ENCODE results near the gene TMEM106C.
A peak's percentile ranks its signal among the peaks of the same experiment; 100 is the strongest.

TMEM106C gene

DNA sequence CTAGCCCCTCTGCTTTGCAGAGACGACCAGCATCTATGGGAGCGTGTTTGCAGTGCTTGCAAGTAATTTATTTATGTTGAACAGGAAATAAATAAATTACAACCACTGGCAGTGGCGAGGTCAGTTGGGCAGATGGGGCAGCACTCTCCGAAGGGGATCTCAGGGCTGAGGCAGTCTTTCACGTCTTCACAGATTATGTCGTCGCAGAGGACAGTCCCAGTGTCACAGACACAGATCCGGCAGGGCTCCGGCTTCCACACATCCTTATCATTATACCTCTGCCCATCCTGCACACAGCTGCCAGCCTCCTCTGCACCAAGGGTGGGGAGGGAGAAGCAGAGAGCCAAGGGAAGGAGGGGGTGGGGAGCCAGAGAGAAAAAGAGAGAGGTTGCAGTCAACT, 36.4 kb downstream of the TMEM106C start:
- DNase-seq: no peak

DNA sequence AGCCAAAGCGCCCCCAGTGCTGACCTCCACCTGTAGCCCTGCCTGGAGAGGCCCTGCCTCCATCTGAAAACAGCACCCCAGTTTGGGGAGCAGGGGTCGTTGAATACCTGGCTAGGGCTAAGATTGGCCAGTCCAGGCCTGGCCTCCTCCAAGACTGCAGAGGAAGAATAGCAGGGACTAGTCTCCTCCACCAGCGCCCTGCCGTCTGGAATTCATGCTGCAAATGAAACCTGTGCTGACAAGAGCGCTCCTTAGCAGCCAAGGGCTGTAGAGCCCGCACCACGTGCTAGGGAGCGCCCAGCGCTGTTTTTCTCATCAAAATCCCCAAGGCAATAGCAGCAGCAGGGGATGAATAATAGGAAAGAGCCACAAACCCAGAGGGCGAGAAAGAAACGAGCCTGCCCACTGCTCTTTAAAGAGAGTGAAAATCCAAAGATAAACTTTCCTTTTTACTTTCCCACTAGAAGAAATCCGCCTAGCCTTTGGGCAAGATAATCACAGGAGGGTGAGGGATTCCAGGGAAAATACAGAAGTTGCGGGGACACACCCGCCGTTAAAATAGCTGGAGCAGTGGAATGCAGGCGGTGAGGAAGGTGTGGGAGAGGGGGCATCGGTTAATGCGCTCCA, 37.6 kb downstream of the TMEM106C start:
- DNase-seq: no peak

DNA sequence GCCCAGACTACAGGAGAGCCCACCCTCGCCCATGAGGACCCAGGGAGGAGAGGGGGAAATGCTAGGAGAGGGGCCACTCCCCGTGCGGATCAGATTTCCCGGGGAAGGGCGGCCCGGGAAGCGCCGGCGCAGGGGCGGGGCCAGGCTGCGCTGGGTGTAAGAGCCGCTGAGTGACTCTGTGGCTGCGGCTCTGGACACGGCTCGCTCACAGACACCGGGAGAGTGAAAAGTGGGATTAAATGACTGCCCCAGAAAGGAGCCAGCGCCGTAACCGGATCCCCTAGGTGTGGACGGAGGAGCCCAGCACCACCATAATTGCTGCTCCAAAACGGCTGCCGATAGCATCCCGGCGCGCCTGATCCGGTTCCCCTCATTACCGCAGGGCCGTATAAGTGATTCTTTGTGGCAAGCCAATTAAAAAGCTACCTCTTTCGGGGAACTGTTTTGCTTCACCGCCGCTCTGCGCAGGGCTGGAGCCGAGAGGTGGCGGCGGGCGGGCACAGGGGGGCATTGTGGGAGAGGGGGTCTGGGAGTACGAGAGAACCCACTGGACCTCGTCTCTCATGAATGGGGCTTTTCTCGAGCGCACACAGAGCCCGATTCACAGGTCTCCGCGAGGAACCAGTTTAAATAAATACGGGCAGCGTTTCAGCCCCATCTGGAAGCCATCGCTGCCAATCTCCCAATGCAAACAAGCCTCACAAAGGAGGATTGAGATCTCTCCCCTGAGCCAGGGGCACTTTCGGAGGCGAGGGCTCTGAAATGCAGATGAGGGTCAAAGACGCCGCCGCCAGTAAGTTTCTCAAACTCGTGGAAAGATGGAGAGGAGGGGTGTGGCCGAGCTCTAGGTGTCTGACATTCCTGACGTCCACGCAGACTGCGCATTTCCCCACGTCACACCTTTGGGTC, 38.4 kb downstream of the TMEM106C start:
- DNase-seq: no peak

- DNase-seq: no peak
These were observed 39.0 kb downstream of the TMEM106C start for GRCh38 chr12:48002414-48002730.

GRCh38 chr12:48002773-48003218, 39.4 kb downstream of the TMEM106C start:
- no peak for DNase-seq

DNA sequence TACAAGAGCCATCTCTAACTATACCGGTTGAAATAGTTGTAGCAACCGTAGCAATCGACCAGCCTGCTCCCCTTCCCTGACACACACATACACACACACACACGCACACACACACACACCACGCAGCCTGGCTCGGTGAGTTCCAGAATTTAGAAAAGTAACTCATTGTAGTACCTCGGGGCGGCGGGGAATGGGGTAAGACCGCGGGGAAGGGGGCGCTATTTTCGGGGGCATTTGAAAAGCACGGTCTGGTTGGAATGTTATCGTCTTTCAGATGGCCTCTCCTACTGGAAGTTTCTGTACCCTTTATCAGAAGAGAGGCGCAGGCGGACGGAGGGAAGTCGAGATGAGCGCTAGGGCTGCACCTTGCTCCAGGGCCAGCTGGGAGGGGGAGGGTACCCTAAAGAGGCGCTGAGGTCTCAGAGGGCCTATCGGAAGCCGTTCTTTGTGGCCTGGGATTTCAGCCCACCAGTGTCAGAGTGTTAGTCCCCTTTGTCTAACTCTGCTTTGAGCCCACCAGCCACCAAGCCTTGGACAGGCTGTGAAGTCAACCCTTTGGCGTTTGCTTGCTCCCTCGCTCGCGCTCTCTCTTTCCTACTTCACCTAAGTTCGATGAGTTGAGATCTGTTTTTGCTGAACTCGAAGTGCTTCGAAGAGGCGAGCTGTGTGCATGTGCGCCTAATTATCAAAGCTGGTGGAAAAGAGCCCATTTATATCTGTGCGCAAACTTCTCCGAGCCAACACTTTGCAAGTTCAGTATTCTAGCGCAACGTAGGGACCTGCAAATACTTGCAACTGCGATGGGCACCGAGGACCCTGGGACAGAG, 40.0 kb downstream of the TMEM106C start:
- DNase-seq: no peak

DNA sequence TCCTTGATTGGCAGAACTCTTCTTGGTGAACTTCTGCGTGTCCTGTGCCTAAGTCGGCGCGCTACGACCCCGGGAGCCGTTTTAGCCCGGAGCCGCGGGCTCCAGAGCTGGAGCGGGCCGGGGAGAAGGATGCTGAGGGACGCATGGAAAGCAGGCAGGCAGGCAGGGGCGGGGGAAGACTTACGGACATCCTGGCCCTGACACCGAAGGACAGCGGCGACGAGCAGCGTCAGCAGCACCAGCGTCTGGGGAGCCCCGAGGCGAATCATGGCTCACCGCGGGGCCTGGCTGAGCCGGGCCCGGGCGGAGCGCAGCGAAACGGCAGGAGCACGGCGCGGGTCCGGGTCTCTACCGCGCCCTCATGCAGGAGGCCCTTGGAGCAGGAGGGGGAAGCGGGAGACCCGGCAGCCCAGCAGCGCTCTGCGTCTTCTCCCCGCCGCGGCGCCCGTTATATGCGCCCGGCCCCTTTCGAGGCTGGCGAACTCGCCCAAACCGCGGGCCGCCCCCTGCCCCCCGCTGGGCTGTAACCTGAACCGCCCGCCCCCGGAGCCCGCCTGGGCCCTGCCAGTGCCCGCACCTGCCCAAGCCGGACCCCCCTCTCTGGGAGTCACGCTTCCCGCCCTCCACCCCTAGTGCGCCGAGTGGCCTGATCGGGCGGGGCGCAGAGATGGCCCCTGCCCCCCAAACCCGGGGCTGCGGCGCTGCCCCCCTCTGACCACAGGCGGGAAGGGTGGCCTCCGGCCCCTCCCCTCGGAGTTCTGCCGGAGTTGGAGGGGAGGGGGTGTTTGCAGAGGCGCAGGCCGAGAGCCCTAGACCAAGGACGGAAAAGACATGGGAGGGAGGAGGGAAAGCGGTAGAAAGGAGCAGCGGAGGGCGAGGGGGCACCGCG, 40.9 kb downstream of the TMEM106C start, which contains the start of gene COL2A1:
COL2A1 (minus strand) TSS at position 424 of the 889 bp plus-strand sequence; CDS start at position 269, 155 bp downstream.
- peak in 1 of 2 donors; percentile 5 for DNase-seq

DNA sequence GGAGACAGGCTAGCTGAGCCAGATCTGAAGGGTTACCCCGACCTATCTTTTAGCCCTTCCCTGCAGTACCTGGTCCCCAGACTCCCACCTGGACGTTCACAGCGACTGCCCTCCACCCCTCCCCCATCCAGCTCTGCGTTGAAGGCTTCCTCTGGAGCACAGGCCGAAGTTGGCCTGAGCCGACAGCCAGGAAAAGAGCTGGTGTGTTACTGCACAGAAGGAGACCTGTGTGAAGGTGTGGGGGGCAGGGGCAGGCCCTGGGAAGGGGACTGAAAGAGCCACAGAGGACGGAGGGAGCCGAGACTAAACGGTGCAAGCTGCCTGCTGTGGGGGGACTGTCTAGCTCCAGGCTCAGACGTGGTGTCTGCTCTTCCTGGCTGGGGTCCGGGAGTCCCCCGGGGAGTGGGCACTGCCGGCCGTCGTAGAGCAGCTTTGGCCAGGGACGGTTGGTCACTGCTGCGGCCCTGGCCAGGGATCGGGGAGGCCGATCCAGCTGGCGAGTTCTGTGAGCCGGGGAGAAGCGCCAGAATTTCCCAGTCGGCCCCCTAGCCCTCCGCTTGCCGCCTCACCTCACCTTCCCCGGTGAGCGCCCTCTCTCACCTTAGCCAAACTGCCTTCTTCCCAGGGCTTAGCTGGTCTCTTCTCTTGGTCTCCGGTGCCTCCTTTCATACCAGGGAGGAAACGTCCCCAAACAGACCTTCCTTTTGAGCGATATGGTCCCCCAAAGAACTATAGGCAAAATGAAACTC, 41.8 kb downstream of the TMEM106C start:
- no peak for DNase-seq

GRCh38 chr12:48005750-48006021, 42.3 kb downstream of the TMEM106C start:
- no peak for DNase-seq

- DNase-seq: no peak
These were observed 43.8 kb downstream of the TMEM106C start for GRCh38 chr12:48007206-48007605.

DNA sequence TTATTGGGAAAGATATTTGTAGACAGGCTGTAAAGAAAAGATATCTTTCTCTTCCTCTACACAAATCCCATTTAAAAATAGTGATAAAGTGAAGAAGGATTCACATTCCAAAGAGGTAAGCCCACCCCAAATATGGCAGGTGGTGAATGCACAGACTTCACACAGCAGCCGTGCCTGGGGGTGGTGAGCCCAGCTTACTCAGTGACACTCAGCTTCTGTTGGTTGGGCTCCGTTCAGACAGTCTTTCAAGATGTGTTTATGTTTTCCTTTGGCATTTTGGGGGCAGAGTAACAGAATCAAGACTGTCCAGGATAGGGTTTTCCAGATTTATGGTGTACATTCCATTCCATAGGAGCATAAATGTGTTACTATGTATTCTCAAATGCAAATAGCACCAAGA, 45.0 kb downstream of the TMEM106C start:
- DNase-seq: no peak

- no peak for DNase-seq
These were observed 45.6 kb downstream of the TMEM106C start for GRCh38 chr12:48008950-48009349.

GRCh38 chr12:48009471-48009870, 46.1 kb downstream of the TMEM106C start:
- no peak for DNase-seq

DNA sequence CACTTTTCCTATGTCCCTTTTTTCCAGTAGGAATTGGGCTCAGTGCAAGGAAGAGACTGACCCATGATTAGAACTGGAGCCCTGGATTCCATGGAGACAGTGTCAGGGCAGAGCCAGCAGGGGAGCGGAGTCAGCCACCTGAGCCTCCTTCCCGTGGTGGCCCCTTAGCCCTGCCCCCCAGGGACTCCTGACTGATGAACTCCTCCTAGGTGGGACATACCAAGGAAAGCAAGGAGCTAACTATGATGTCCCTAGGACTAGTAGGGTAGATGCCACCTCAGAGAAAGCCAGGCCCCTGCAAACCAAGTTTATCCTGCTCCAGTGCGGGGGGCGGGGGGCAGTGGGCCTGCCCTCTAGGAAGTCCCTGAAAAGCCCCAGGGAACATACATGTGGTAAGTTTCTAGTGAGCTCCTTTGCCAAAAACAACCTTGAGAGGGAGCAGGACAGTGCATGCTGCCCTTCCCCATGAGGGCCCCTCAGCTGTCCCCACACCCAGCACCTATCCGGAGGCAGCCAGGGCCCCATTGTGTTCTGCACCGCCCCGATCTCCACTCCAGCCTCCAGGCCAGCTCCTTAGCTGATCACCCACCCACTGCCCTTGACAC, 47.1 kb downstream of the TMEM106C start:
- DNase-seq: no peak

DNA sequence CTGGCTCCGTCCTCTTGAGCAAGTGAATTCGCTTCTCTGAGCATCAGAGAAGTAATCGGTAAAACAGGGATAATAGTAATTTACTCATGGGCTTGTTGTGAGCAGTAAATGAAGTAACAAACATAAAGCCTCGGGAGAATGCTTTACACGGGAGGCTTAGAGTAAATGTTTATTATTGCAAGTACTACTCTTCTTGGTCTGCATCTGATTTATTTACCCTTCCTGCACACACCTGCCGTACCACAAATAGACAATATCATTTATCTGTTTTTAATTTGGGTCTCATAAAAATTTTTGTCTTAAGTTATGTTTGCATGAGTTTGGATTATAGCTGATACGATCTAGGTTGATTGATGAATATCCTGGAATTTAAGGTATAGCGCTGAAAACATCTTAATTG, 48.7 kb downstream of the TMEM106C start:
- no peak for DNase-seq

DNA sequence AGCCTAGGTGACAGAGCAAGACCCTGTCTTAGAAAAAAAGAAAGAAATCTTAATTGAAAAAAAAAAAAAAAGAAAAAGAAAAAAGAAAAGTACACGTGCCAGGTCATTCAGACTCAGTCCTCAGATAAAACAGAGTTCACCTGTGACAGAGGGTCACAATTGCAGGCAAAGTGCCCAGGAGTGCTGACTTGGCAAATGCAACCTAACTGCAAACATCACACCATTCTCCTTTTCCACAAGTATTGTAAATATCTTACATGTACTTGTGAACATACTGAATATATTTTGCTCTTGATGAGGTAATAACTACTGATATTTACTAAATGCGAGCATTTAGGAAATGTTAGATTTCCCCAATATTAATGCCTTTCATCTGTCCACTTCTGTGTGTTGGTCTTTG, 49.9 kb downstream of the TMEM106C start:
- no peak for DNase-seq

- DNase-seq: no peak
These were observed 51.7 kb downstream of the TMEM106C start for GRCh38 chr12:48015129-48015528.

DNA sequence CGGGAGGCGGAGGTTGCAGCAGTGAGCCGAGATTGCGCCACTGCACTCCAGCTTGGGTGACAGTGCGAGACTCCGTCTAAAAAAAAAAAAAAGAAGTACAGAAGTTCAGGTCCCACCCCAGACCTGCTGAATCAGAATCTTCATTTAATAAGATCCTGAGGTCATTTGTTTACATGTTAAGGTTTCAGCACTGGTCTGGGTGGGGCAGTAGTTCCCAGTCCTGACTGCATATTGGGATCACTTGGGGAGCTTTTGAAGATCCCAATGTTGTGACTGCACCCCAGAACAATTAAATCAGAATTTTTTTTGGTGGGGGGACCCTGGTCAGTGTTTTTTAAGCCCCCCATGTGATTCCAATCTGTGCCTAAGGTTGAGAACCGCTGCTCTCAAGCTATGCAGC, 52.6 kb downstream of the TMEM106C start:
- no peak for DNase-seq

DNA sequence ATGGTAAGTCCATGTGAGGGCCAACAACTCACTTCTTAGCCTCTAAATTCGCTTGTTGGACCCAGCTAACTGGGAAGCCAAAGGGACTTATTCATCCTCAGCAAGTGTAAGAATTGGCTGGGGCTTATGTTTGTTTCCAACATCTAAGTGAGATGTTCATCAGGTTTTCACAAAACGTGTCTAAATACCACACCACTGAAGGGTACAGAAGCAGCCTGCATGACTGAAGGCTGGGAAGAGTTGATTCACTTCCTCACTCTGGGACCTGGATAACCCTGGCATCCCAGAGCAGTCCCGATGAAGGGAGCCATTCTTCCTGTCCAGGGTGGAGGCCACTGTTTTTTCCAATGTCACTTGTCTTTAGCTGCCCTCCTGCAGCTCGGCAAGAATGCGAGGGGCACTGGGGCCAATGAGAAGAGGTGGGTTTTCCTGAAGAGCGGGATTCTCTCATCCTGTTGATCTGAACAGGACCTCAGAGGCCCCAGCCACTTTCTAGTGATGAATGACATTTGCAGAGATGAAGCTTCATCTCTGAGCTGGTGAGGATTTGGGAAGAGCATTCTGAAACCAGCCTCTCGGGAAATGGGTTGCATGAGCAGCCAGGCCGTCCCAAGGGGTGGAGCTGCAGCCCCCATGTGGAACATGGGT, 53.1 kb downstream of the TMEM106C start:
- DNase-seq: no peak

DNA sequence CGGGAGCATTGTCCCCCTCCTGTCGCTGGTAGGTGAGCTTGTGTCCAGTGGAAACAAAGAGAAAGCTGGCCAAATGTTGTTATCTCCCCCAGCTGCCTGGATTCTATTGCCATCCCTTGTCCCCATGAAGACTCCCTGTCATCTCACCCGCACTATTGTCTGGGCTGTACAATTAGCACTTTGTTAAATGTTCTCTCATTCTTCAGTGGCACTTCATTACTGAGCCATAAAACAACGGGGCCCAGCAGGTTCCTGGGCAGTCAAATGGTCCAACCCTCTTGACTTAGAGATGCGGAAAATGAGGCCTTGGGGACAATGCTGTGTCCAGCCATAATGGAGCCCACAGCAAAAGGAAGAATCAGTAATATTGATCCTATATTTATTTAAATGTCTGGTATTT, 54.1 kb downstream of the TMEM106C start:
- no peak for DNase-seq
